Prostate gland (tissue), 2 donors: Measurements from ENCODE around the gene SUPT20HL1. TPM values are rescaled to one million over a fixed set of nuclear protein-coding genes. Genes with fewer than 3 reads are reported as not detected.
A peak's percentile ranks its signal among the peaks of the same experiment; 100 is the strongest.
"Not testable (repeated sequence)": the region's sequence is repeated elsewhere in the genome, so short reads cannot be mapped to it uniquely, and the experiment has no call there.

Source experiments
- DNase-seq: peaks from one replicate; pipeline ENCODE4 v3.0.0-alpha.2; 2019; ENCODE audit warnings: low spot score
- H3K27ac ChIP-seq, 2 donors: fragments of 200-600 bp; sonication (generic); 2 replicates each; pipeline ENCODE4 v1.5.1; 2017 to 2019
- H3K27me3 ChIP-seq: fragments of 200-600 bp; sonication (generic); replicated peaks from 2 replicates; pipeline ENCODE4 v1.5.1; 2019; ENCODE audit not compliant: insufficient read depth
- H3K36me3 ChIP-seq, 2 donors: fragments of 200-600 bp; sonication (generic); 1 replicate in 1 of 2; 2 replicates in 1 of 2; pipeline versions ENCODE4 v1.5.1 to v1.8.1; 2017 to 2019
- H3K4me1 ChIP-seq: fragments of 200-600 bp; sonication (generic); replicated peaks from 2 replicates; pipeline ENCODE4 v1.5.1; 2019
- H3K4me3 ChIP-seq, 2 donors: fragments of 200-600 bp; sonication (generic); 2 replicates each; pipeline ENCODE4 v1.5.1; 2017 to 2019
- H3K9me3 ChIP-seq: fragments of 200-600 bp; sonication (generic); 2 replicates; pipeline ENCODE4 v1.5.1; 2017
- CTCF ChIP-seq, 4 experiments: fragments of 200-600 bp in 2 of 4; fragments of 450-650 bp in 2 of 4; sonication (generic) in 2 of 4; IDR thresholded peaks; 1 replicate in 3 of 4; 2 replicates in 1 of 4; pipeline ENCODE4 v1.5.1; 2016 to 2019; ENCODE audit warnings: antibody characterized with exemption in 4 of 4, mild to moderate bottlenecking in 2 of 4, moderate library complexity in 2 of 4
- POLR2A ChIP-seq: fragments of 450-650 bp; IDR thresholded peaks from one replicate; pipeline ENCODE4 v1.6.1; 2016; ENCODE audit warnings: antibody characterized with exemption, mild to moderate bottlenecking
- POLR2AphosphoS5 ChIP-seq: sonication (generic); formaldehyde crosslinking; IDR thresholded peaks from one replicate; pipeline ENCODE4 v1.6.1; 2017; ENCODE audit warnings: antibody characterized with exemption
- WGBS: methylation state at CpG from one replicate; pipeline ENCODE4 v1.1.5; 2018; 5-methylcytosine and 5-hydroxymethylcytosine counted together
- intact Hi-C: fragments of 100-400 bp; cut with DNase I; formaldehyde crosslinking; loops from one replicate; pipeline ENCODE4 v1.14.2; 2022
- total RNA-seq, 2 donors: library from RNA; depleted of rRNA; stranded (reverse); fragments of >200 nt; gene quantifications; one replicate each; pipeline ENCODE4 v1.1.0, GENCODE V29; 2016

SUPT20HL1 gene
- total RNA-seq, 2 donors from 2014 or later: 0.40 TPM; not detected in 1

- DNase-seq: no peak
- TF ChIP-seq POLR2AphosphoS5: no peak
- no peak for TF ChIP-seq POLR2A
- Histone ChIP-seq H3K4me3 (no peak overlapping the region), H3K27ac (no peak overlapping the region), H3K36me3 (no peaks in the 10 kb centered on the region), H3K27me3 (no peaks in the 10 kb centered on the region), H3K9me3 (no peaks in the 10 kb centered on the region), H3K4me1 (no peaks in the 10 kb centered on the region)
- WGBS: 57% methylated on average over 3 of the region's 5 CpGs
- intact Hi-C loops: no loop called here
Measured at GRCh38 chrX:24364326-24364725, 3.9 kb downstream of the SUPT20HL1 start.

GRCh38 chrX:24364851-24365538, 4.6 kb downstream of the SUPT20HL1 start:
- H3K9me3 ChIP-seq: no peaks in the 10 kb centered on the region
- H3K27ac ChIP-seq: no peak overlapping the region
- DNase-seq: no peak
- intact Hi-C loops: no loop called here
- H3K4me3 ChIP-seq: no peak overlapping the region
- TF ChIP-seq POLR2A (no peak), POLR2AphosphoS5 (no peak), CTCF (IDR thresholded peaks at IDR 0.05) (no peak)
- H3K4me1 ChIP-seq: no peaks in the 10 kb centered on the region
- H3K27me3 ChIP-seq: no peaks in the 10 kb centered on the region
- H3K36me3 ChIP-seq: no peaks in the 10 kb centered on the region
- 62% methylated on average over 6 of the region's 14 CpGs for WGBS

- H3K27me3 ChIP-seq, H3K4me3 ChIP-seq, intact Hi-C loops, H3K4me1 ChIP-seq, H3K9me3 ChIP-seq, H3K27ac ChIP-seq, H3K36me3 ChIP-seq, DNase-seq: not testable (repeated sequence)
- WGBS: 67% methylated on average over 3 of the region's 4 CpGs
Measured at GRCh38 chrX:24366762-24367400, 6.4 kb downstream of the SUPT20HL1 start.

- no peaks in the 10 kb centered on the region for H3K4me1 ChIP-seq
- no peak overlapping the region for H3K27ac ChIP-seq
- DNase-seq: no peak
- 75% methylated on average over 1 of the region's 1 CpG for WGBS
- no peak overlapping the region for H3K4me3 ChIP-seq
- H3K36me3 ChIP-seq: no peaks in the 10 kb centered on the region
- H3K27me3 ChIP-seq: no peaks in the 10 kb centered on the region
- intact Hi-C loops: loop anchor here (10.0 kb wide), 1 partner anchor 115 kb away; no protein-coding TSS in a partner anchor
- TF ChIP-seq POLR2A (no peak), CTCF (IDR thresholded peaks at IDR 0.05) (no peak), POLR2AphosphoS5 (no peak)
- H3K9me3 ChIP-seq: no peaks in the 10 kb centered on the region
Measured at GRCh38 chrX:24369816-24370215, 9.4 kb downstream of the SUPT20HL1 start.

- DNase-seq: peak; percentile 28
- no peaks in the 10 kb centered on the region for H3K4me1 ChIP-seq
- no peaks in the 10 kb centered on the region for H3K9me3 ChIP-seq
- intact Hi-C loops: loop anchor here (10.0 kb wide), 1 partner anchor 117 kb away; no protein-coding TSS in a partner anchor
- no peaks in the 10 kb centered on the region for H3K36me3 ChIP-seq
- H3K4me3 ChIP-seq: no peak overlapping the region
- no peaks in the 10 kb centered on the region for H3K27me3 ChIP-seq
- no peak overlapping the region for H3K27ac ChIP-seq
- WGBS: 27% methylated on average over 7 of the region's 14 CpGs
- peak; percentile 17 to 51 (median 30) for TF ChIP-seq CTCF (IDR thresholded peaks at IDR 0.05)
- TF ChIP-seq POLR2AphosphoS5: no peak
- TF ChIP-seq POLR2A: no peak
Measured at GRCh38 chrX:24371391-24371972, 11.0 kb downstream of the SUPT20HL1 start.
